Ishikawa (cell line): ENCODE measurements around the gene SUPT5H.

Source experiments
- CEBPB ChIP-seq: IDR thresholded peaks from 2 replicates; pipeline ENCODE4 v1.6.1; 2012
- EP300 ChIP-seq: IDR thresholded peaks from 2 replicates; pipeline ENCODE4 v1.6.1; 2012; ENCODE audit warnings: borderline replicate concordance
- NFIC ChIP-seq: IDR thresholded peaks from 2 replicates; pipeline ENCODE4 v1.6.1; 2012
- RAD21 ChIP-seq: IDR thresholded peaks from 2 replicates; pipeline ENCODE4 v1.6.1; 2012; ENCODE audit warnings: low read depth
- TAF1 ChIP-seq: IDR thresholded peaks from 2 replicates; pipeline ENCODE4 v1.6.1; 2012; ENCODE audit warnings: low read depth, mild to moderate bottlenecking
- YY1 ChIP-seq: IDR thresholded peaks from 2 replicates; pipeline ENCODE4 v1.6.1; 2012; ENCODE audit warnings: low read depth

DNA sequence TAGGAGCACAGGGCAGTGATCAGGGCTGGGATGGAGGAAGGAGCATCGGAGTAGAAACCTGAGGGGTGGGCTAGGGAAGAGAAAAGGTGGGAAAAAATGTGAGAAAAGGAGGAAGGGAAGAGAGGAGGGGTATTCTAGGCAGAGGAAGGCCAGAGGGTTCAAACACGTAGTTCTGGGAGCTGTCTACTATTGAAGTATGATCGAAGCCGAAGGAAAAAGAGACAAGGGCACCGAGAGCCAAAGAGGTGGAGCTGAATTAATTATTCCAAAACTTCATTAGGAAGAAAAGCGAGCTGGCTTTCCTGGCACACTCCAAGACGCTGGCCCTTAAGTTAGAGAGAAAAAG, 61.2 kb downstream of the SUPT5H start:
- no peak for TF ChIP-seq RAD21
- no peak for TF ChIP-seq YY1
- TF ChIP-seq TAF1: no peak
- no peak for TF ChIP-seq CEBPB
- TF ChIP-seq EP300: no peak
- TF ChIP-seq NFIC: no peak
